NCI-H226 (cell line): ENCODE measurements around the gene MYO7B.
A peak's percentile ranks its signal among the peaks of the same experiment; 100 is the strongest.

ENCODE experiments used
- DNase-seq: peaks from one replicate; pipeline ENCODE4 v3.0.0-alpha.2; 2015

MYO7B gene

GRCh38 chr2:127627740-127628571, 92.5 kb downstream of the MYO7B start:
- no peak for DNase-seq

DNA sequence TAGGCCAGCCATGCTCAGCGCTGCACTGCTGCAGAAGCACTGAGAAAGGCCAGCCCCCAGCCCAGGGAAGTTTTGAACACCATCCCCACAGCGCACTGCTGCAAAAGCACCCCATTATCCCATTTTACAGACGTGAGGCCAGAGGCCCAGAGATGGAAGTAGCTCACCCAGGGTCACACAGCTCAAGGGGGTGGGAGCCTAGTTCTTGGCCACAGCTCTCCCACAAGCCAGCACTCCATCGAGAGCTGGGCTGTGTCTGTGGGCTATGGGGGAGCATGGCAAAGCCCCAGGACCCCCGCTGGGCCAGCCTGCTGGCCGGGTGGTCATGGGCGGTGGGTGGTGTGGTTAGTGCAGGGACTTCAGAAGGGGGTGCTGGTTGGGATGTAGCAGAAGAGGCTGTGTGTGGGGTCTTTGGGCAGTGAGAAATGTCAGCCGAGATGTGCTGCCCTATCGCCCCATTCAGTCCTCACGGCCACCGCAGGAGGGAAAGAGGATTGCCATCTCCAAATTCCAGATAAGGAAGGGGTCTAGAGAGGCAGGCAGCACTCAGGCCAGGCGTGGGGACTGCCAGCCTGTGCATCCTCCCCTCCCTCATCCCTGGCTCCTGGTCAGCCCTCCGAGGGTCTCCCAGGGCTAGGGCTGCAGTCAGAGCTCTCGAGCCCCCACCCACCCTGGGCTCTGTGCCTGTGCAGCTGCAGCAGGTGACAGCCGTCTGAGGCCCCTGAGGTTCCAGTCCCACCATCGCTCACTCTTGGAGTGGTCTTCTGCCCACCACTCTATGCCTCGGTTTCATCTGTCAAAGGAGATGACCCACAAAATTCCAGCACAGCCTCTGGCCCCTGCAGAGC, 93.5 kb downstream of the MYO7B start:
- no peak for DNase-seq

- DNase-seq = no peak
Observed at GRCh38 chr2:127629637-127630036, 94.2 kb downstream of the MYO7B start.

DNA sequence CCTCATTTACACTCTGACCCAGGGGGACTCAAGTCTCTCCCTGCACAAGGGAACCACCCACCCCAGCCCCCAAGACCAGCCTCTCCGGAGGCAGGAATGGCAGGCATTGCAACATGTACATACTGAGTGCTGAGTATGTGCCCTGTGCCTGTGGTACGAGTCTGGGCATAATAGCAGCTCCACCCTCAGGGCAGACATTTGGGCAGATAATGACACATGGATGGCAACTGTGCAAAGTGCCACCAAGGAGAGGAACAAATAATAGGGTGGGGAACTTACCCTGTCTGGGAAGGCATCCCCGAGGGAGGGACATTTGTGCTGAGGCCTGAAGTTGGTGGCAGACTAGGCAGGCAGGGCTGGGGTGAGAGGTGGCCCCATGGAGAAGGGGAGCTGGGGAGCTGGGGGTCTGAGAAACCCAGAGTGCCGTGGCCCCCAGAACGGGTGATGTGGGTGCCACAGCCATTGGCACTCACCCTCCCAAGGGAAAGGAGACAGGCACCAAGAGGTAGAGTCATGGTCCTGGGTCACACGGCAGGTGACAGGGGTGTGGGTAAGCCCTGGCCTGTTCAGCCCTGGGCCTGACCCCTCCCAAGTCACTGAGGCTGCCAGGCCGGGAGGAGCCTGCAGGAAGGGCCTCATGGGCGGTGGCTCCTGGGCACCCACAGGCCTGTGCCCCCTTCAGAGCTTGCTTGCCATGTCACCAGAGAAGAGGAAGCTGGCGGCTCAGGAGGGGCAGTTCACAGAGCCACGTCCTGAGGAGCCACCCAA, 94.8 kb downstream of the MYO7B start:
- DNase-seq = no peak

- DNase-seq = no peak
Observed at GRCh38 chr2:127630864-127631540, 95.5 kb downstream of the MYO7B start.

DNA sequence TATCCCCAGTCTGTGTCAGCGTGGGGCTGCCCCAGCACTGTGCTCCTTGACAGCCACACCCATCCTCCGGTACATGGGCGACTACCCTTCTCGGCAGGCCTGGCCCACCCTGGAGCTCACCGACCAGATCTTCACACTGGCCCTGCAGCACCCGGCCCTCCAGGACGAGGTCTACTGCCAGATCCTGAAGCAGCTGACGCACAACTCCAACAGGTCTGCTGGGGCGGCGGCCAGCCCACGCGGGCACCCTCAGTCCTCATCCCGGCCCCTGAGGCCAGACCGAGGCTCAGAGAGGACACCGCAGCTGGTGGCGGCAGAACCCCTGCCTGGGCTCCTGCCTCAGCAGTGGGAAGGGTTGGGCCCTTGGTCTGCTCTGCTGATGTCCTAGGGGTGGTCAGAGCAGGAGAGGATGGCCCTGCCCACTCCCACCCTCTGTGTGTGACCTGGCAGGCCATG, 96.1 kb downstream of the MYO7B start:
- DNase-seq = no peak

DNA sequence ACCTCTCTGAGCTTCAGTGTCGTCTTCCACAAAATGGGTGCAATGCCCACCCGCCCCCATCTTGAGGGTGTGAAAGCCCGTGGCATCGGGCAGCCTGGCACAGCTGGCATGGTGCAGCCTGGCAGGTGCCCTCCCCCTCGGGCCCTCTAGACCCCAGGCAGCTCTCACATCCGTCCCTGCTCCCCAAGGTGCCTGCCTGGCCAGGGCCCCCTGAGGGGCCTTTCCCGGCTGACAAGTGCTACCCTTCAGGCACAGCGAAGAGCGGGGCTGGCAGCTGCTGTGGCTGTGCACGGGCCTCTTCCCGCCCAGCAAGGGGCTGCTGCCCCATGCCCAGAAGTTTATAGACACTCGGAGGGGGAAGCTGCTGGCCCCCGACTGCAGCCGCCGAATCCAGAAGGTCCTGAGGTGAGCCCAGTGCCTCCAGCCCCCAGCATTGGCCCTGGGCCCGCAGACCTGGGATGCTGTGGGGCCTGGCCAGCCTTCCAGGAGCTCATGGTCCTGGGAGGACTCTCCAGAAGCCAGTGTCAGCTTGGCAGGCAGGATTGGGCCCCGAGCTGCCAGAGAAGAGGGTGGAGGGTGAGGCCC, 96.6 kb downstream of the MYO7B start:
- DNase-seq = no peak

GRCh38 chr2:127632592-127633489, 97.4 kb downstream of the MYO7B start:
- DNase-seq = no peak

- DNase-seq = no peak
Observed at GRCh38 chr2:127633556-127634065, 98.1 kb downstream of the MYO7B start.

- no peak for DNase-seq
Observed at GRCh38 chr2:127634066-127634617, 98.7 kb downstream of the MYO7B start.

DNA sequence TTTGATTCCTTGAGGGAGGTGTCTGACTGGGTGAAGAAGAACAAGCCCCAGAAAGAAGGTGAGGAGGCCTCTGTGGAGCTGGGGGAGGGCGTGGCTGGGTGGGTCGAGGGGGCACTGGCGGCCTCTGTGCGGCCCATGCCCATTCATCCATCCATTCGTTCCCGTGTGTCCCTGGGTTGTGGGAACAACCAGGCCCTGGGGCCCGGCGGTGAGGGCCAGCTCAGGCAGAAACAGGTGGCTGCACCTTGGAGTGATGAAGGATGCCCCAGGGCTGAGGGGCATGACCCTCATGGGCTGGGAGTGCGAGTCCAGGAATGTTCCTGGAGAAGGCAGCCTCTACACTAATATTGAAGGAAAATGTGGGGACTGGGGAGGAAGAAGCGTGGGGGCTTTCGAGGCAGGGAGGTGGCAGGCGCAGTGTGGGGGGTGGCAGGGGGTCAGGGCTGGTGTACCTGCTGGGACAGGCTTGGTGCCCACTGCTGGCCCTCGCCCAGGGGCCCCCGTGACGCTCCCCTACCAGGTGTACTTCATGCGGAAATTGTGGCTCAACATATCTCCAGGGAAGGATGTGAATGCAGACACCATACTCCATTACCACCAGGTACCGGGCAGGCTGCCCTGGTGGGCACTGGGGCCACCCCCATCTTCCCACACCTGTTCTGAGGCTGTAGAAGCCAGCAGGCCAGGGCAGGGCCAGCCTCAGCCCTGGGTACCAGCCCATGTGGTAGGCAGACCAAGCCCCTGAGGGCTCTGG, 99.3 kb downstream of the MYO7B start:
- DNase-seq = no peak

GRCh38 chr2:127635380-127636237, 100.1 kb downstream of the MYO7B start:
- DNase-seq = no peak

- DNase-seq = no peak
Observed at GRCh38 chr2:127636248-127637235, 101.1 kb downstream of the MYO7B start.

DNA sequence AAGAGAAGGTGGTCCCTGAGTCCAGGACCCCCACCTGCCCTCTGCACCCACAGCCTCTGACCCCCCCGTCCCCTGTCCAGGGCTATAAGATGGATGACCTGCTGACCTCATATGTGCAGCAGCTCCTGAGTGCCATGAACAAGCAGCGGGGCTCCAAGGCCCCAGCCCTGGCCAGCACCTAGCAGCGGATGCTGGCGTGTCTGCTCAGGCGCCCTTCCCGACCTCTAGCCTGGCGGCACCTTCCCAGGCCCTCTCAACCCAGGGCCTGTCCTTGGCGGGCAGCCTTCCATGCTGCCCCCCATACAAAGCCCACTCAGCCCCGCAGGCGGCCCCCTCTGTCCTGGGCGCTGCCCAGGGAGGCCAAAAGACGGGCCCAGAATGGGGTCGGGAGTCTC, 101.8 kb downstream of the MYO7B start:
- DNase-seq = no peak

- peak; percentile 89 for DNase-seq
Observed at GRCh38 chr2:127637725-127638252, 102.3 kb downstream of the MYO7B start.

DNA sequence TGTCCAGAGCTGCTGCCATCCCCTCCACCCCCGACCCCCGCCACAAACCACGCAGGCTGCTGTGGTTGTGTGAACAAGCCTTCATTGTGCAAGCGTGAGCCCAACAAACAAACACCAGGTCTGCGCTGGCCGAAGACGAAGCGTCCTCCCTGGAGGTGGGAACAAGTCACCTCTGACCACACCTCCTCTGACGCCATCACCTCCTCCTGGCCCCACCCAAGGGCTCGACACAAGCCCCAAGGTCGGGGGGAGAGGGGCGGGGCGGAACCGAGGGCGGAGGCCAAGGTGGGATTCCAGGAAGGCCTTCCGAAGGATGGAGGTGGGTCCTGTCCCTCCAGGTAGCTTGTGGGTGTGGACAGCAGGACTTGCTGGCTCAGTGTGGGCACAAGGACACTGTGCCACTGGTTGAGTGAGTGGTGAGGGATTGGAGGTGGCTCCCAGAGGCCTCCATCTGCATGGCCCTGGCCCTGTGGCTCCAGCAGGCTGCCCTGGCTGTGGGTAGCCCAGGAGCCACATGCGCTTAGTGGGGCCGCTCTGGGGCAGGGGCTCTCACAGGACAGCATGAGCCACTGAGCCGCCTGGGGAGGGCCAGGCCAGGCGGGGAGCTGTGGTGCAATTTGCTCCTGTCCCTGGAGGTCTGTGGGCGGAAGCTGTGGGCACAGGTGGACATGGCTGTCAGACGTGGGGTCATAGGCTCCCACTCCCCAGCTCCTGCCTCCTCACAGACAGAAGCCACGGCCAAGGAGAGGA, 103.1 kb downstream of the MYO7B start:
- DNase-seq = no peak

DNA sequence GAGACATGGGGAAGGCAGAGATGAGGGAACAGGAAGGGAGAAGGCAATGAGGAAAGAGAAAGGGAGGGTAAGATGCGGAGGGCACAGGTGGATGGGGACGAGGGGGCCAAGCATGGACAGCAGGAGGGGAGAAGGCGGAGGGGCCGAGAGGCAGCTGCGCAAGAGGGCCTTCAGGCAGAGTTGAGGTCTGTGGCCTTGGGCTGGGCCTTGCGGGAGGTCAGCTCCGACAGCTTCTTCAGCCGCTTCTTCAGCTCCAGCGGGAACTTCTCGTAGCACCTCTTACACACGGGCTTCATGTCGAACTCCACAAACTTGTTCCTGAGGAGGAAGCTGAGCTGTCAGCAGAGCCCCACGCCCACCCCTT, 103.6 kb downstream of the MYO7B start:
- no peak for DNase-seq
